MCF 10A (cell line): ENCODE results near the gene PIK3R5. TPM values are rescaled to one million over a fixed set of nuclear protein-coding genes. Genes with fewer than 3 reads are reported as not detected.

ENCODE experiments used
- BruUV-seq: library from RNA; stranded (reverse); fragments of 400-500 nt; replicated peaks from 2 replicates; lab custom pipeline; 2021; lab: Mats Ljungman, UMichigan
- CTCF ChIA-PET: fragments of 300-600 bp; sonication (Branson Sonifier 250); formaldehyde crosslinking; extraction: SDS; loops from one replicate; lab custom pipeline; 2021; ENCODE audit warnings: antibody characterized with exemption, inconsistent platforms; lab: Yijun Ruan, JAX
- POLR2A ChIA-PET: fragments of 300-600, 350-650 bp; sonication (Branson Sonifier 250); formaldehyde crosslinking; extraction: SDS; loops from one replicate; lab custom pipeline; 2020; ENCODE audit warnings: antibody characterized with exemption, inconsistent platforms; lab: Yijun Ruan, JAX
- DNase-seq: peaks from one replicate; pipeline ENCODE4 v3.0.0-alpha.2; 2018; ENCODE audit not compliant: unreplicated experiment
- H3K27ac Mint-ChIP-seq: one replicate; pipeline ENCODE4 v1.8.0; 2022; ENCODE audit warnings: mild to moderate bottlenecking, low read depth, mixed read lengths; ENCODE audit not compliant: unreplicated experiment
- H3K27me3 Mint-ChIP-seq: one replicate; pipeline ENCODE4 v1.8.0; 2022; ENCODE audit warnings: mixed read lengths; ENCODE audit not compliant: insufficient read depth, unreplicated experiment
- H3K36me3 Mint-ChIP-seq: one replicate; pipeline ENCODE4 v1.8.0; 2022; ENCODE audit warnings: mild to moderate bottlenecking, moderate library complexity, mixed read lengths; ENCODE audit not compliant: insufficient read depth, unreplicated experiment
- H3K4me1 Mint-ChIP-seq: one replicate; pipeline ENCODE4 v1.8.0; 2022; ENCODE audit warnings: mixed read lengths; ENCODE audit not compliant: insufficient read depth, unreplicated experiment
- H3K4me3 Mint-ChIP-seq: one replicate; pipeline ENCODE4 v1.8.0; 2022; ENCODE audit warnings: mild to moderate bottlenecking, moderate library complexity, mixed read lengths; ENCODE audit not compliant: unreplicated experiment
- H3K9me3 Mint-ChIP-seq: one replicate; pipeline ENCODE4 v1.8.0; 2022; ENCODE audit warnings: mixed read lengths; ENCODE audit not compliant: unreplicated experiment
- intact Hi-C: fragments of 100-400 bp; cut with micrococcal nuclease; formaldehyde crosslinking; loops from 2 replicates; pipeline ENCODE4 v1.14.1; 2022
- total RNA-seq: library from RNA; stranded (reverse); gene quantifications from 2 replicates; pipeline ENCODE4 v1.2.3, GENCODE V29; 2022
- TF ChIP-seq, protein P1 (sequence below): fragments of 200-600 bp; IDR thresholded peaks from one replicate; pipeline ENCODE4 v1.8.0; 2022; ENCODE audit warnings: antibody characterized with exemption, mild to moderate bottlenecking; ENCODE audit not compliant: unreplicated experiment

PIK3R5 gene
- total RNA-seq, 1 experiment from 2014 or later, result not detected

DNA sequence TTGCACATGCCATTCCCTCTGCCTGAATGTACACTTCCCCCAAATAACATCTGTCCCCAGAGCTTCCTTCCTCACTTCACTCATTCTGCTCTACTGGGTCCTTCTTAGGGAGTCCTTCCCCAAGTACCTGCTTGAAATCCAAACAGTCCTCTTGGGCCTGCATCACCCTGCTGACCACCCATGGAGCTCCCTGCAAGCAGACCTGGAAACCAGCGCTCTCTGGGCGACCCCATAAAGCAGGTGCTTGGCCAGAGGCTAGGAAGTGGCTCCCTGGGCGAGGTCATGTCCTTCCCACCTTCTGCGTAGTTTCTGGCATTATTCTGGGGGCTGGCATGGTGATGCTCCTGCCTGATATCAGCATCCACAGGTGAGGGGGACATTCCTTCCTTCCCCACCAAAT, 43.6 kb upstream of the PIK3R5 start:
- Mint-ChIP-seq H3K9me3 (peaks cover 12% of the 10 kb centered on the region), H3K4me1 (no peaks in the 10 kb centered on the region), H3K27ac (no peak overlapping the region), H3K27me3 (peaks cover 8% of the 10 kb centered on the region), H3K36me3 (no peaks in the 10 kb centered on the region), H3K4me3 (no peak overlapping the region)
- POLR2A ChIA-PET, result no interaction called here
- no TSS peak for BruUV-seq
- intact Hi-C loops, result no loop called here
- TF ChIP-seq, protein P1, sequence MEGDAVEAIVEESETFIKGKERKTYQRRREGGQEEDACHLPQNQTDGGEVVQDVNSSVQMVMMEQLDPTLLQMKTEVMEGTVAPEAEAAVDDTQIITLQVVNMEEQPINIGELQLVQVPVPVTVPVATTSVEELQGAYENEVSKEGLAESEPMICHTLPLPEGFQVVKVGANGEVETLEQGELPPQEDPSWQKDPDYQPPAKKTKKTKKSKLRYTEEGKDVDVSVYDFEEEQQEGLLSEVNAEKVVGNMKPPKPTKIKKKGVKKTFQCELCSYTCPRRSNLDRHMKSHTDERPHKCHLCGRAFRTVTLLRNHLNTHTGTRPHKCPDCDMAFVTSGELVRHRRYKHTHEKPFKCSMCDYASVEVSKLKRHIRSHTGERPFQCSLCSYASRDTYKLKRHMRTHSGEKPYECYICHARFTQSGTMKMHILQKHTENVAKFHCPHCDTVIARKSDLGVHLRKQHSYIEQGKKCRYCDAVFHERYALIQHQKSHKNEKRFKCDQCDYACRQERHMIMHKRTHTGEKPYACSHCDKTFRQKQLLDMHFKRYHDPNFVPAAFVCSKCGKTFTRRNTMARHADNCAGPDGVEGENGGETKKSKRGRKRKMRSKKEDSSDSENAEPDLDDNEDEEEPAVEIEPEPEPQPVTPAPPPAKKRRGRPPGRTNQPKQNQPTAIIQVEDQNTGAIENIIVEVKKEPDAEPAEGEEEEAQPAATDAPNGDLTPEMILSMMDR, result no peak
- CTCF ChIA-PET, result interaction anchor here (1.3 to 1.7 kb wide), 2 partner anchors 11 to 21 kb away, joined by 3 to 11 read pairs; no protein-coding TSS in a partner anchor
- no peak for DNase-seq

DNA sequence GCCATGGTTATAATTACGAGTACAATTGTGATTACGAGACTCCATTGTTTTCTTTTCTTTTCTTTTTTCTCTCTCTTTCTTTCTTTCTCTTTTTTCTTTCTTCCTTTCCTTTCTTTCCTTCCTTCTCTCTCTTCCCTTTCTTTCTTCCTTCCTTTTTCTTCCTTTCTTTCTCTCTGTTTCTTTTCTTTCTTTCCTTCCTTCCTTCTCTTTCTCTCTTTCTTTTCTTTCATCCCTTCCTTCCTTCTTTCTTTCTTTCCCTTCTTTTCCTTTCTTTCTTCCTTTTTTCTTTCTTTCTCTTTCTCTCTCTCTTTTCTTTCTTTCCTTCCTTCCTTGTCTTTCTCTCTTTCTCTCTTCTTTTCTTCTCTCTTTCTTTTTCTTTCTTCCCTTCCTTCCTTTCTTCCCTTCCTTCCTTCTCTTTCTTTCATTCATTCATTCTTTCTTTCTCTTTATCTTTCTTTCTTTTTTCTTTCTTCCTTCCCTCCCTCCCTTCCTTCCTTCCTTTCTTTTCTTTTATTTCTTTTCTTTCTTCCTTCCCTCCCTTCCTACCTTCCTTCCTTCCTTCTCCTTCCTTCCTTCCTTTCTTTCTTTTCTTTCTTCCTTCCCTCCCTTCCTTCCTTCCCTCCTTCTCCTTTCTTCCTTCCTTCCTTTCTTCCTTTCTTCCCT, 41.7 kb upstream of the PIK3R5 start:
- intact Hi-C loops, result no loop called here
- POLR2A ChIA-PET, result no interaction called here
- DNase-seq, result no peak
- Mint-ChIP-seq H3K9me3 (peaks cover 12% of the 10 kb centered on the region), H3K4me1 (no peaks in the 10 kb centered on the region), H3K36me3 (no peaks in the 10 kb centered on the region), H3K27ac (no peak overlapping the region), H3K4me3 (no peak overlapping the region), H3K27me3 (peaks cover 8% of the 10 kb centered on the region)
- no TSS peak for BruUV-seq
- CTCF ChIA-PET, result interaction anchor here (1.7 kb wide), 1 partner anchor 9 kb away, joined by 11 read pairs; no protein-coding TSS in a partner anchor
- TF ChIP-seq, protein P1, result no peak

DNA sequence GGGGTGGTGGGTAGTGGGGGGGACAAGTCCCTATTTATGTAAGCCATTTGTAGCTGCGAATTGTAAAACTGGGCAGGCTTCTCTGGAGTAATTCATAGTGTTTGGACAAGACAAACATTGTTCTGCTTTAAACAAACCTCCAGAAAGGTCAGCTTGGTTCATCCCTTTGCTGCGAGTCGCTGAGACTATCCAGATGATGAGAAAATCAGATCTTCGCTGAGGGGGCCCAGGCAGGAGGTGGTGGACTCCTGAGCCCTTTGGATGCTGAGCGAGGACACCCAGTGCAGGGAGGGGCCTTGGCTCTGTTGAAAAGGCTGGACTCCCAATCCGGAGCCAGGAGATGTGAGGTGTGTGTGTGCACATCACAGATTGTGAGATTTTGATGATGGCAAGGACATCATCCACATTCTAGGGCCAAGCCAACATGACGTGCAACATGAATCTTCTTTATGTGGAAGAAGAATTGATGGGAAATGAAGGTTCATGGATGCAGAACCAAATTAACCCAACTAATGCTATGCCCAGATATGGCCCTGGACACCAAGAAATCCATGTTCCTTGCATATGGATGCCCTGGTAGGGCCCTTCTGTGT, 40.8 kb upstream of the PIK3R5 start:
- intact Hi-C loops, result no loop called here
- no TSS peak for BruUV-seq
- peaks cover 8% of the 10 kb centered on the region for H3K27me3 Mint-ChIP-seq
- no peak overlapping the region for H3K27ac Mint-ChIP-seq
- H3K4me3 Mint-ChIP-seq, result no peak overlapping the region
- CTCF ChIA-PET, result interaction anchor here (0.6 kb wide), 1 partner anchor 526 kb away, joined by 3 read pairs; no protein-coding TSS in a partner anchor
- H3K9me3 Mint-ChIP-seq, result peaks cover 12% of the 10 kb centered on the region
- H3K36me3 Mint-ChIP-seq, result no peaks in the 10 kb centered on the region
- DNase-seq, result no peak
- TF ChIP-seq, protein P1, result no peak
- POLR2A ChIA-PET, result no interaction called here
- no peaks in the 10 kb centered on the region for H3K4me1 Mint-ChIP-seq

DNA sequence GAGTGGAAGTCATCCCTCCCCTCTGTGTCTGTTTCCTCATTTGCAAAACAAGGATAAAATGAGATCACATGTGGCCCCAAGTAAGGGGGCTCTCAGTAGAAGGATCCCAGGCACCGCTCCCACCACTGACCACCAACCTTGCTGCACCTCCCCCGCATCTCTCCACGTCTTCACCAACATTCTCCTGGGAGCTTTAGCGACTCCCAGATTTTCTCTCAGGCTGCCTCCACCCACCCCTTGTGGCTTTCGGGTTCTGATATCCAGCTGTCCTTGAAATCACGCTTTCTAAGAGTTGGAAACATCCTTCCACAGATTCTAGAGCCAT, 39.4 kb upstream of the PIK3R5 start:
- Mint-ChIP-seq H3K36me3 (no peaks in the 10 kb centered on the region), H3K27ac (no peak overlapping the region), H3K27me3 (peaks cover 8% of the 10 kb centered on the region), H3K4me1 (no peaks in the 10 kb centered on the region), H3K4me3 (no peak overlapping the region), H3K9me3 (peaks cover 12% of the 10 kb centered on the region)
- intact Hi-C loops, result no loop called here
- TF ChIP-seq, protein P1, result no peak
- no TSS peak for BruUV-seq
- no peak for DNase-seq
- ChIA-PET CTCF (interaction anchor here (0.5 to 1.5 kb wide), 5 partner anchors 10 to 247 kb away, joined by 3 to 6 read pairs (median 3); no protein-coding TSS in a partner anchor), POLR2A (no interaction called here)
